PC-3 (cell line): ENCODE data around the gene CEP85L. TPM values are rescaled to one million over a fixed set of nuclear protein-coding genes. Genes with fewer than 3 reads are reported as not detected.

Experiments used
- ATAC-seq: fragments of 200-7000 bp; cut with Tn5 transposase; 2 replicates; pipeline ENCODE4 v1.9.1; 2020; ENCODE audit warnings: mild to moderate bottlenecking, moderate library complexity
- BruUV-seq: library from RNA; stranded (reverse); fragments of 400-500 nt; replicated peaks from 2 replicates; lab custom pipeline; 2021; lab: Mats Ljungman, UMichigan
- CTCF ChIA-PET: fragments of 300-600 bp; sonication (Branson Sonifier 250); formaldehyde crosslinking; loops from one replicate; lab custom pipeline; 2022; ENCODE audit warnings: antibody characterized with exemption; lab: Charles Lee
- POLR2A ChIA-PET: fragments of 300-600 bp; sonication (Branson Sonifier 250); formaldehyde crosslinking; loops from one replicate; lab custom pipeline; 2022; ENCODE audit warnings: antibody characterized with exemption; ENCODE audit not compliant: unreplicated experiment; lab: Charles Lee
- DNase-seq: peaks from one replicate; pipeline ENCODE4 v3.0.0-alpha.2; 2015
- H2AFZ ChIP-seq: fragments of 300-600 bp; sonication (generic); 2 replicates; pipeline ENCODE4 v1.6.0; 2016; ENCODE audit warnings: antibody characterized with exemption, low read length
- H3F3A ChIP-seq: fragments of 300-600 bp; sonication (generic); one replicate; pipeline ENCODE4 v1.6.0; 2017; ENCODE audit warnings: antibody characterized with exemption, low read length, control low read depth, mild to moderate bottlenecking; ENCODE audit not compliant: unreplicated experiment
- H3K27ac ChIP-seq: fragments of 300-600 bp; sonication (generic); 2 replicates; pipeline ENCODE4 v1.5.1; 2016; ENCODE audit warnings: mild to moderate bottlenecking, low read length
- H3K27me3 ChIP-seq: fragments of 300-600 bp; sonication (generic); 2 replicates; pipeline ENCODE4 v1.6.1; 2016; ENCODE audit warnings: low read length, mixed read lengths
- H3K36me3 ChIP-seq: fragments of 300-600 bp; sonication (generic); 2 replicates; pipeline ENCODE4 v1.6.1; 2016; ENCODE audit warnings: low read depth, mixed run types, low read length, mixed read lengths
- H3K4me1 ChIP-seq: fragments of 300-600 bp; sonication (generic); 2 replicates; pipeline ENCODE4 v1.5.1; 2016; ENCODE audit warnings: low read length; ENCODE audit not compliant: insufficient read depth
- H3K4me2 ChIP-seq: fragments of 300-600 bp; sonication (generic); 2 replicates; pipeline ENCODE4 v1.6.0; 2016; ENCODE audit warnings: low read length
- H3K4me3 ChIP-seq: fragments of 300-600 bp; sonication (generic); 2 replicates; pipeline ENCODE4 v1.5.1; 2016; ENCODE audit warnings: mild to moderate bottlenecking, low read length, mixed read lengths
- H3K79me2 ChIP-seq: fragments of 300-600 bp; sonication (generic); 2 replicates; pipeline ENCODE4 v1.6.1; 2017; ENCODE audit warnings: low read length, mixed read lengths
- H3K9ac ChIP-seq: fragments of 300-600 bp; sonication (generic); 2 replicates; pipeline ENCODE4 v1.6.0; 2016; ENCODE audit warnings: mild to moderate bottlenecking, low read length
- H3K9me2 ChIP-seq: fragments of 300-600 bp; sonication (generic); replicated peaks from 2 replicates; pipeline ENCODE4 v1.6.1; 2016; ENCODE audit warnings: mixed run types, low read length, mixed read lengths
- H3K9me3 ChIP-seq: fragments of 300-600 bp; sonication (generic); 2 replicates; pipeline ENCODE4 v1.6.1; 2016; ENCODE audit warnings: low read length, mixed read lengths
- H4K20me1 ChIP-seq: fragments of 300-600 bp; sonication (generic); 2 replicates; pipeline ENCODE4 v1.6.1; 2016; ENCODE audit warnings: low read length, mixed read lengths
- CTCF ChIP-seq: fragments of 300-600 bp; sonication (generic); conservative IDR thresholded peaks from 2 replicates; pipeline ENCODE4 v1.5.1; 2017; ENCODE audit warnings: antibody characterized with exemption, low read depth, mild to moderate bottlenecking, low read length
- EZH2 ChIP-seq: fragments of 300-600 bp; sonication (generic); IDR thresholded peaks from one replicate; pipeline ENCODE4 v1.6.1; 2017; ENCODE audit warnings: antibody characterized with exemption, mild to moderate bottlenecking, low read length; ENCODE audit not compliant: unreplicated experiment
- EZH2phosphoT487 ChIP-seq: fragments of 300-600 bp; sonication (generic); IDR thresholded peaks from 2 replicates; pipeline ENCODE4 v1.6.1; 2018; ENCODE audit warnings: mild to moderate bottlenecking, antibody characterized with exemption, low read length, borderline replicate concordance
- intact Hi-C: fragments of 100-400 bp; cut with micrococcal nuclease; formaldehyde crosslinking; loops from 2 replicates; pipeline ENCODE4 v1.9.0; 2023
- total RNA-seq: library from RNA; depleted of rRNA; stranded (reverse); fragments of >200 nt; gene quantifications from 2 replicates; pipeline ENCODE4 v1.2.3, GENCODE V29; 2014; rRNA removed

The CEP85L gene
- total RNA-seq, 1 experiment from 2014 or later, result 7.8 TPM

GRCh38 chr6:118419448-118420394, 231.7 kb downstream of the CEP85L start:
- Histone ChIP-seq H3K36me3 (no peaks in the 10 kb centered on the region), H3K9me3 (no peaks in the 10 kb centered on the region), H3K4me3 (no peak overlapping the region), H3K4me2 (no peak overlapping the region), H3K79me2 (no peaks in the 10 kb centered on the region), H3F3A (no peaks in the 10 kb centered on the region), H3K27me3 (no peaks in the 10 kb centered on the region), H3K9me2 (no peaks in the 10 kb centered on the region), H3K27ac (no peak overlapping the region), H3K9ac (no peak overlapping the region), H3K4me1 (no peaks in the 10 kb centered on the region), H2AFZ (no peak overlapping the region), H4K20me1 (no peaks in the 10 kb centered on the region)
- ChIA-PET CTCF (no interaction called here), POLR2A (no interaction called here)
- intact Hi-C loops, result no loop called here
- no TSS peak for BruUV-seq
- TF ChIP-seq EZH2phosphoT487, result no peak
- no peak for TF ChIP-seq EZH2
- TF ChIP-seq CTCF, result no peak
- ATAC-seq (no peak), DNase-seq (no peak)

Other genes with a start within 250 kb of the CEP85L start
- not detected in 2 replicates for gene PLN, start 103.3 kb downstream of the CEP85L start, total RNA-seq
- 24.6 and 25.0 TPM in 2 replicates for gene ASF1A, start 242.6 kb upstream of the CEP85L start, total RNA-seq